ENCODE results near the gene BIRC3. TPM values are rescaled to one million over a fixed set of nuclear protein-coding genes. Genes with fewer than 3 reads are reported as not detected.

BIRC3 gene
- total RNA-seq, 1 experiment from 2014 or later, result 4.7 TPM

DNA sequence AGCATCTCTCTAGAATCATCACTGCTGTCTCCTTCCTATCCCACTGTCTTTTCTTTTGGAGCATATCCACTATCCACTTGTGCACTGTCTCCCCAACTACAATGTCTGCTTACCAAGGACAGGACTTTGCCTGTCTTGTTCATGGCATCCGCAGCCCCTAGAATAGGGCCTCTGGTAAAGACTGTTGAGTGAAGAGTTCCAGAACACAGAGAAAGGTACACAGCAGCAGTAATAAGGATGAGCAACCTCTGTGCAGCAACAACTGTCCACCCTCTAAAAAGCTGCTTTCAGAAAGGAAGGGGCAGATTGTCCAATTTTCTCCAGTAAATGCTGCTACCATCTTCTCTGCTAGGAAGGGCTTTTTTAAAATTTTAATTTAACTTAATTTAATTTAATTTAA, 25.5 kb upstream of the BIRC3 start (continued):
- TF ChIP-seq REST (IDR thresholded peaks at IDR 0.05; ENCODE audit: low read depth) (no peak), ZNF274 (IDR thresholded peaks at IDR 0.05; ENCODE audit: low read depth, low read length) (no peak), ZBTB33 (IDR thresholded peaks at IDR 0.05; ENCODE audit: extremely low read depth, insufficient replicate concordance, low read length) (no peak), EZH2 (IDR thresholded peaks at IDR 0.05) (no peak)

- no peaks in the 10 kb centered on the region for H3K79me2 ChIP-seq (ENCODE audit: insufficient read depth, low read length)
- no peaks in the 10 kb centered on the region for H3K27me3 ChIP-seq (ENCODE audit: insufficient read depth, low read length)
- ChIA-PET RAD21 (ENCODE audit: low non-redundant PET in 1 of 2, low total read pairs in 2 of 2, uncharacterized antibody in 2 of 2, unreplicated experiment in 2 of 2) (no interaction called here), CTCF (interaction anchor here (1.0 to 2.8 kb wide), 7 partner anchors 9 to 373 kb away, joined by 3 to 27 read pairs (median 17); no protein-coding TSS in a partner anchor), POLR2A (interaction anchor here (1.3 kb wide), 1 partner anchor 319 kb away, joined by 3 read pairs; no protein-coding TSS in a partner anchor)
- no peak overlapping the region for H3K4me2 ChIP-seq (ENCODE audit: low read length)
- H3K9ac ChIP-seq (ENCODE audit: low read length), result no peak overlapping the region
- no peak overlapping the region for H2AFZ ChIP-seq (ENCODE audit: low read depth, low read length, poor library complexity, severe bottlenecking)
- intact Hi-C loops (cut with micrococcal nuclease), result no loop called here
- peaks cover 0 to 7% of the 10 kb centered on the region in 2 experiments; a peak in 2 of 4 replicates for H3K4me1 ChIP-seq (ENCODE audit: control insufficient read depth in 1 of 2, insufficient read depth in 2 of 2, low read length in 2 of 2)
- H4K20me1 ChIP-seq (ENCODE audit: insufficient read depth), result no peaks in the 10 kb centered on the region
- no peaks in the 10 kb centered on the region for H3K9me2 ChIP-seq (ENCODE audit: insufficient read depth)
- no peak for DNase-seq (ENCODE audit: low read depth, low spot score)
- H3K27ac ChIP-seq (ENCODE audit: low read depth, low read length), result no peak overlapping the region
- BruUV-seq (replicated peaks), result no TSS peak
- H3K9me3 ChIP-seq (ENCODE audit: control insufficient read depth in 1 of 2, insufficient read depth in 1 of 2, low read depth in 1 of 2, low read length in 2 of 2), result no peaks in the 10 kb centered on the region
- no peaks in the 10 kb centered on the region for H3K36me3 ChIP-seq (ENCODE audit: control insufficient read depth in 1 of 2, insufficient read depth in 2 of 2, low read length in 2 of 2)
- no peak overlapping the region for H3K4me3 ChIP-seq (replicated peaks in 1 of 2; ENCODE audit: low read depth in 1 of 2, low read length in 2 of 2)
- no peak for ATAC-seq
- no peak for TF ChIP-seq EZH2 (IDR thresholded peaks at IDR 0.05)
- TF ChIP-seq POLR2A (IDR thresholded peaks at IDR 0.05; ENCODE audit: borderline replicate concordance, extremely low read depth, insufficient read depth, insufficient read length), result no peak
- TF ChIP-seq, protein P1, sequence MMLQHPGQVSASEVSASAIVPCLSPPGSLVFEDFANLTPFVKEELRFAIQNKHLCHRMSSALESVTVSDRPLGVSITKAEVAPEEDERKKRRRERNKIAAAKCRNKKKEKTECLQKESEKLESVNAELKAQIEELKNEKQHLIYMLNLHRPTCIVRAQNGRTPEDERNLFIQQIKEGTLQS (IDR thresholded peaks at IDR 0.05), result no peak
- no peak for TF ChIP-seq YY1 (IDR thresholded peaks at IDR 0.05; ENCODE audit: extremely low read depth, insufficient replicate concordance, low read depth, low read length)
- TF ChIP-seq EZH2phosphoT487 (IDR thresholded peaks at IDR 0.05; ENCODE audit: borderline replicate concordance), result no peak
- TF ChIP-seq POLR2AphosphoS5 (IDR thresholded peaks at IDR 0.05; ENCODE audit: low read depth, low read length), result no peak
- no peak for TF ChIP-seq SIN3A (IDR thresholded peaks at IDR 0.05; ENCODE audit: low read depth)
- no peak for TF ChIP-seq MAX (IDR thresholded peaks at IDR 0.05)
- TF ChIP-seq ZNF274 (IDR thresholded peaks at IDR 0.05; ENCODE audit: low read depth, low read length), result no peak
- no peak for TF ChIP-seq REST (IDR thresholded peaks at IDR 0.05; ENCODE audit: low read depth)
- TF ChIP-seq TCF7L2 (IDR thresholded peaks at IDR 0.05; ENCODE audit: borderline replicate concordance, extremely low read depth, insufficient read depth, insufficient read length), result no peak
- no peak for TF ChIP-seq RAD21 (IDR thresholded peaks at IDR 0.05; ENCODE audit: low read depth)
- no peak for TF ChIP-seq FOSL1 (IDR thresholded peaks at IDR 0.05; ENCODE audit: low read depth)
- no peak for TF ChIP-seq ELF1 (IDR thresholded peaks at IDR 0.05; ENCODE audit: borderline replicate concordance, low read depth)
Measured at GRCh38 chr11:102292933-102293332, 24.4 kb upstream of the BIRC3 start.
